GM21529 (cell line): ENCODE data around the gene C6orf120.

Experiments used
- ATAC-seq: cut with Tn5 transposase; IDR thresholded peaks from one replicate; pipeline ENCODE4 v1.9.1; 2021; ENCODE audit not compliant: unreplicated experiment

Gene C6orf120

GRCh38 chr6:169724494-169725124 lies 22.7 kb downstream of the C6orf120 start, which contains the start of gene PHF10:
TSS of gene PHF10 (minus strand) at chr6:169724500. CDS start at chr6:169723931, 569 bp downstream.
- ATAC-seq, result peak; percentile 45

GRCh38 chr6:169725125-169726048 lies 23.5 kb downstream of the C6orf120 start:
- peak; percentile 11 for ATAC-seq

GRCh38 chr6:169726049-169726400 lies 24.1 kb downstream of the C6orf120 start:
- ATAC-seq, result no peak

GRCh38 chr6:169726963-169727362 lies 25.0 kb downstream of the C6orf120 start:
- no peak for ATAC-seq

- no peak for ATAC-seq
These were observed 28.0 kb downstream of the C6orf120 start for GRCh38 chr6:169729961-169730360.

- ATAC-seq, result no peak
These were observed 36.5 kb downstream of the C6orf120 start for GRCh38 chr6:169738204-169738975.

- ATAC-seq, result no peak
These were observed 37.1 kb downstream of the C6orf120 start for GRCh38 chr6:169738976-169739529.

GRCh38 chr6:169741344-169741743 lies 39.4 kb downstream of the C6orf120 start:
- no peak for ATAC-seq

GRCh38 chr6:169745405-169745804 lies 43.5 kb downstream of the C6orf120 start:
- no peak for ATAC-seq

GRCh38 chr6:169746556-169746955 lies 44.6 kb downstream of the C6orf120 start:
- no peak for ATAC-seq

GRCh38 chr6:169751242-169752073 lies 49.5 kb downstream of the C6orf120 start, which contains the start of the genes DYNLT2 and ERMARD:
TSS of gene DYNLT2 (minus strand) at chr6:169751572. CDS start at chr6:169751458, 114 bp downstream.
TSS of gene ERMARD (plus strand) at chr6:169751622. CDS start at chr6:169751658, 36 bp downstream.
- ATAC-seq, result peak; percentile 94

- ATAC-seq, result no peak
These were observed 50.2 kb downstream of the C6orf120 start for GRCh38 chr6:169752074-169752623.
